ENCODE measurements around the gene CHN1.

GRCh38 chr2:174939046-174939445, 66.1 kb downstream of the CHN1 start:
- TF ChIP-seq FOXA1 (IDR thresholded peaks at IDR 0.05) (no peak), NFRKB (IDR thresholded peaks at IDR 0.05) (no peak), BHLHE40 (IDR thresholded peaks at IDR 0.05; ENCODE audit: borderline replicate concordance) (no peak), SUZ12 (IDR thresholded peaks at IDR 0.05) (no peak), FOXM1 (IDR thresholded peaks at IDR 0.05; ENCODE audit: borderline replicate concordance) (no peak), SP1 (IDR thresholded peaks at IDR 0.05) (no peak), ARNT (IDR thresholded peaks at IDR 0.05) (no peak)
